NCI-H1436 treated with DMSO at 0.1 percent for 48 hours (cell line): Measurements from ENCODE around the gene SYTL4.
A peak's percentile ranks its signal among the peaks of the same experiment; 100 is the strongest.

Experiments
- DNase-seq: peaks from one replicate; lab custom pipeline; 2025; lab: John Stamatoyannopoulos, UW

The SYTL4 gene

DNA sequence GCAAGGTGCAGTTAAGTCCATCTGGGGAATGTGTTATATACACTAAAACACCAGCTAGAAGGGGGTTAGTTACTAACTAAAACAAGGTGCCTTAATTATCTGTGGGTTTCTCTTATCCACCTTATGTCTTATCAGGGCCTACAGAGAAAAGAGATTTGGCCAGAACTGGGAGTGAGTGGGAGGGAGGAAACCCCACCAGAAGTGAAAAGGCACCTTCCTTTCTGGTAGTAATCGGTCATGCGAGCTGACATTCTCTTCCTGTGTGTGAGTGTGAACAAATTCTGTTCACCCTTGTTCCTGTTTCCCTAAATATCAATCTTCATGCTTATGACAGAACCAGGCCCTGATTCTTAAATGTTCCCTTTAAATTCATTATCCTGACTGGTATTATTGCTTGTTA, 44.4 kb downstream of the SYTL4 start:
- DNase-seq, result no peak

DNA sequence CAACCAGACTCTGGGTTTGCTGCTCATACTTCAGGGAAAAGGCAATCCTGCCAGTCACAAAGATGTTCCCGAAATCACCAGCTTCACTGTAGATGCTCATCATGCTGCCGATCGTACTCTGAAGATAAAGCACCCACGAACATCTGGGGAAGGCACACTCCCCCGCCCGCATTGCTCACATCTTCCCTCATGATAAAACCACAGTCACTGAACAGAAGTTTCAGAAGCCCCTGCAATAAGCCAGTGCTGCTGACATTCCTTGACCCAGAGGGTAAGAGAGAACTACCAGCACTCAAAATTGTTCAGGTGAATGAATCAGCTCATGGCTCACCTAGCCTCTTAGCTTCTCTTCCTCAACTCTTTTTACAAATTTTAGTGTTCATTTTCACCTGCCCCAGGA, 44.8 kb downstream of the SYTL4 start:
- DNase-seq, result no peak

DNA sequence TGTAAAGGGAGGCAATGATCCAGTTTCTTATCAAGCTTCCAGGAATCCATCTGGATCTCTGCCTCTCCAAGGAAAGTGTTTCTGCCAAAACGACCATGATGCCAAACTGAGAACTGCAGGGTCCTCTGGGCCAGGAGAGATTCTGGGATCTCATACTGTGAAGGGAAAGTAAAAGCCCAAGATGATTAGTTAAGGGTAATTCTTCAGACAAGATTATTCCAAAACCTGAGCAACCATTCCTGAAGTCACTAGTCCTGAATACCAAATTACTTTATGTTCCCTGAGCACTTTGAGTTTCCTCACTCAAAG, 46.0 kb downstream of the SYTL4 start:
- DNase-seq, result no peak

DNA sequence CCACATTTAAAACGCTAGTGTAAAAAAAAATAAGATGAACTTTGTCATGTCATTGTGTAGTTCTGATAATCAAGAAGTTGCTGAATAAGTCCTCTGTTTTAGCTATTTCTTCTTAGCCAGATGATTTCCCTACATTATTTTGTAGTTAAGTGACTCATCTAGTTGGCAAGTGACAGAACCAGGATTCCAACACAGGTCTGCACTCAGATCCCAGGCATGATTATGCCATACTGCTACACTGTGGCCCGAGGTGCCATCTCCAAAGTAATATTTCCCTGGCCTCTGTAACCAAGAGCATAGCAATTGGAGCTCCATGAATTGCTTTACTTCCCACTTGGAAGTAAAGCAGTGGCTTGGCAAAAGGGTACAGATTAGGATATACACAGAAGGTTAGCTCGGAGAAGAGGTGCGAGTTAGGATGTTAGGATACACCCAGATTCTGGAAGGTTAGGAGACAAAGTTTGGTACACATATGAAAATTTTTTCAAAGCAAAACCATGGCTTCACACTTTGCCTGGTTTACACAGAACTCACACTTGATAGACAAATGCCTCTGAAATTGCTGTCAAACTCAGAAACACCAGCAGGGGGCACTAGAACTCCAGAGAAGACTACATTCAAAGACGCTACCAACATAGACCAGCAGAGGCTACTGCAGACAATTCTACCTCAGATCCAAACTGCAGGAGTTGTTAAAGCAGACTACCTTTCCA, 46.5 kb downstream of the SYTL4 start:
- peak; percentile 34 for DNase-seq

DNA sequence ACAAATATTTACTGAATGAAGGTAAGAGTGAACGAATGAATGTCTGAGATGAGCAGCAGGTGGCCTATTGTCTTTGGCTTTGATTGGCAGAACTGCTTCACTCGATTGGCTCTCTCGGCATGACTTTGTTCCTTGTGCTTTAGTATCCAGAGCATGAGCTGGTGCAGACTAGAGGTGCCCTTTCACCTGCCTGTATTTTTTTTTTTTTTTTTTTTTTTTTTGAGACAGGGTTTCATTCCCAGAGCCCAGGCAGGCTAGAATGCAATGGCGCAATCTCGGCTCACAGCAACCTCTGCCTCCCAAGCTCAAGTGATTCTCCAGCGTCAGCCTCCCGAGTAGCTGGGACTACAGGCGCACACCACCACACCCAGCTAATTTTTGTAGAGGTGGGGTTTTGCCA, 49.0 kb downstream of the SYTL4 start:
- no peak for DNase-seq

DNA sequence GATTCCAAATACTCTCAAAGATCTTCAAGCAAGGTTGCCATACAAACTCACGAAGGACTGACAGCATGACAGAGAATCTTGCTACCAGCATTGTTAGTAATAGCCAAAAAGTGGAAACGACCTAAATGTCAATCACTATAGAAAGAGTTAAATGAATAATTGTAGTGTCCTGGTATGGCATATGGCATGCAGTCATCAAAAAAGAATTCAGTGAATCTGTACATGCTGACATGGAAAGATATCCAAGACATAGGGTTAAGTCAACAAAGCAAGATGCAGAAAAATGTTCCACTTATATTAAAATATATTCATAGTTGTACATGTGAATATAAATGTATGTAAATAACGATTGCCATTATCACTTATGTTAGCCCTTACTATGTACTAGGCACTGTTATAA, 50.3 kb downstream of the SYTL4 start:
- DNase-seq, result no peak

DNA sequence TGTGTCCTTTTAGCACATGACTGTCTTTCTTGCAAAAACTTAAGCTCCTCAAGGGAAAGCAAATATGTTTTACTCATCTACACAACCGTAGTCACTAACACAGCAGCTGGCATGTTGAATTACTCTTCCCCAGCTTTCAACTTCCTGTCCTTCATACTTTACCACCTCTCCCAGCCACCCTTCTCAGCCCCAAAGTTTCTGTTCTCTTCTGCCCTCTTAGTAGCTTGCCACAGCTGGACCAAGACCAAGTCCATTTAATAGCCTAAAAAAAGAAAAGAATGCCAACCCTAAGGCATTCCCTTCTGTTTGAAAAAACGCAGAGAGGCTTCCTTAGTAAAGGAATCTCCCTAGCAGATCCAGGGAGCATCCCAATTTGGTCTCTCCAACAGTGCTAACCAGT, 51.2 kb downstream of the SYTL4 start:
- no peak for DNase-seq

DNA sequence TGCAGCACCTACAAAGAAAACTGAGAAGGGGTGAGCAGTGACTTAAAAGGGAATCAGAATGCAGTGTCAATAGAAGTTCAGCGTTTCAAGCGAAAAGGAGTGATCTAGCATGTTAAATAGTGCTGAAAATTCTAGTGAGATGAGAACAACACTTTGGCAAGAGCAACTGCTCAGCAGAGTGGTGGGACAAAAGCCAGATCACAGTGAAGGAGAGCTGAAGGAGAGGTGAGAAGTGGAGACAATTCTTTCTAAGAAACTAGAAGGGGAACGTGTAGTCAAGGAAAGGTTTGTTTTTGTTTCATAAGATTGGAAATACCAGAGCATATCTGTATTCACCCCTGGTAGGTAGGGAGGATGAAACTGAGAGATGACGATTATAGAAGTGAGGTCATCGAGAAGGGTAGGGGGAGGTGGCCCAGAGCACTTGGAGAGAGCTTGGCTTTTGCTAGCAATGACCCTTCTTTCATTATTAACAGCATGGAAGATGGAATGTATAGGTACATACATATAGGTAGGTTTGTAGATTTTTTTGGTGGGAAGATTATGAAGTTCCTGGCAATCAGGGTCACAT, 54.2 kb downstream of the SYTL4 start:
- no peak for DNase-seq

DNA sequence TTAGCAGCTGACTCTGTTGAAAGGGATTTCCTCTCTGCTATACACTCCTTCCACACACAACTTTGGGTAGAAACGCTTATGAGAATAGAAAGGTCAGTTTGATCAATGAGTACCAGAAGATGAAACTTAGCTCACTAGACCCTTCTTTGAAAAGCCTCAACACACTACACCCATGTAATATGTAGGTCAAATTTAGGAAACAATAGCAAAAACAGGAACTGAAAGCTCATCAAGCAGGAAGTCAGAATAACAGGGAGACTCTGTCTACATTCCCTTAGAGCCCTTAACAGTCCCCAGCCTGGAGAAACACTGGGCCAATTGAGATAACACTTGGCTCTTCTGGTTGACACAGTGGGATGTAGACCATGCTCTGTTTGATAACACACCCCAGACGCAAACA, 57.2 kb downstream of the SYTL4 start:
- no peak for DNase-seq

DNA sequence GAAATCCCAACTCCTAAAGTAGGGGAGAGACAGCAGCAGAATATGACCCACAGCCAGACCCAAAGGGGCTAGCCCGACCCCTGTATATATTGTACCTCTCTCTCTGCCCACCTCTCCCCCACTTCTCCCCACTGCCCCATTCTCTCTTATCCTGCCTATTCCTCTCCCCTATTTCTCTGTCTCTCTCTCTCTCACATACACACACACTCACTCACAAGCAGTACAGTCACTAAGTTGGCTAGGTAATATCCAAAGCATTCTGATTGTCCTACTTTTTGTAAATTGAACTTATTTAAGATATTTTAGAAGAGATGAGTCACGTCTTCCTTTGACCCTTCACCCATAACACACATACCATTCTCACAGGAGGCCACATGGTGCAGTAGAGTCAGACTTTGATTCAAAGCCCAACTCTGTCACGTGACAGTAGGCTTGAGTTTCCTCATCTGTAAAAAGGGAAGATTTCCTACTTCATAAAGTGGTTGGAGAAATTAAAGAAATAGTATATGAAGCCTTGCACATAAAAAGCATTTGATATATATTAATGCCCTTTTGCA, 58.4 kb downstream of the SYTL4 start:
- DNase-seq, result no peak

DNA sequence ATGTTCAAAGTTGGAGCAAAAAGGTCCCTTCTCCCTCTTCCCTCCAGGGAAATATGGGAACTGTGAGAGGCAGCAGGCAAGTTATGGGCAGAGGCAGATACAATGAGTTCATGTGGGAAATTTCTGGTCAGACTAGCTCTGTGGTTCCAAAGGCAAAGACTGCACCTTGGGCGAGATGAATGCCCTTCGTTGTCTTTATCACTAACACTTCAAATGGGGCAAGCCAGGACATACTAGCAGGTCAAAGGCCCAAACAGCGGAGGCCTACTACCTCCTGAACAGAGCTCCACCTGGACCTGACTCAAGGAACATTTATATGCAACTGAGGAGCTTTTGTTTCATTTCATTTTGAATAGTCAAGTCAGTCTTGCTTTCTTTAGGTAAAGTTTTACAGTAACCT, 59.0 kb downstream of the SYTL4 start:
- DNase-seq, result no peak

DNA sequence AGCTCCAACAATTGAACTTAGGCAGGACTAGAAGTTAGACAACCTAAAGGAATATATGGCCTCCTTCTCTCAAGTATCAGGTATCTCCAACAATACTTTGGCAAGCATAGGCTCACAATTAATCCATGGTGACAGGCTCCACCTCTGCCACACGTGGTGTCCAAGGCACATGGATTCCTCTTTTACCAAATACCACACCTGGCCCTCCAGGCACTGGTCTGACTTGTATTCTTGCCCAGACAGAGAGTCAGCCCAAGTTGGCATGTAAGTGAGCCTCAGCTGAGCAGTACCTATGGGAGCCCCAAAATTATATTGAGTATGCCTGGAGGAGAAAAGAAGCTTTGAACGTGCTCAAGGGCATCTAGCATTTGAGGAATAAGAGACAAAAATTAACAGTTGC, 68.3 kb downstream of the SYTL4 start:
- DNase-seq, result no peak

DNA sequence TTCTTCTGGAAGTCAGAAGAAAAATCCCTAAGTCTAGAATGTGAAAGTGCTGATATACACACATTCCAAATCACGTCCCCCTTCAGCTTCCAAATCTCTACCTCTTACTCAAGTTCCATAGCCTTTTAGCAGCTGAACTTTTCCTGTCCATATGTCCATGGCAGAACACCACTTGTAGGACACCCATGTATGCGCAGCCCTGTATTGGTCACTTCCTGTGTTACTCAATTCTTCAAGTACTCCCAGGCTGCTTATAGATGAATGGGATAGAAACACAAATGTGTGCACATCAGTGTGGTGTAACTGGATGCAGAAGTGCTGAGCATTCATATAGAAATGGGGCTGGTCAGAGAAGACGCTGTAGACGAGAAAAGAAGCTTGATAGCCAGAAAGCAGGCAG, 69.1 kb downstream of the SYTL4 start:
- DNase-seq, result no peak

DNA sequence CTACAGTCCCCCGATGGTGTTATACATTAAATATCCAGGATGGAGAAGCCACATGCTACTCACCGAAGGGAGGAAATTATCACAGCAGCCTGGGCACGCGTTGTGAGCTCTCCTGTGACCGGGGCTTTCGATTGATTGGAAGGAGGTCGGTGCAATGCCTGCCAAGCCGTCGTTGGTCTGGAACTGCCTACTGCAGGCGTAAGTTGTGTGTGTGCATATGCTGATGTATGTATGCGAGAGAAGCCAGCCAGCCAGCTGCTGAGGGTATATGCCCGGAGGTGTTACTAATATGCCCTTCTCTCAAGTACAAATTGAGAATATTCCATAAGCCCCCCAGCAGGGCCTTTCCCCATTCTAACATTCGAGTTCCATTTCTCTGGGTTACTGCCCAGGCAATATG, 69.8 kb downstream of the SYTL4 start:
- DNase-seq, result no peak

DNA sequence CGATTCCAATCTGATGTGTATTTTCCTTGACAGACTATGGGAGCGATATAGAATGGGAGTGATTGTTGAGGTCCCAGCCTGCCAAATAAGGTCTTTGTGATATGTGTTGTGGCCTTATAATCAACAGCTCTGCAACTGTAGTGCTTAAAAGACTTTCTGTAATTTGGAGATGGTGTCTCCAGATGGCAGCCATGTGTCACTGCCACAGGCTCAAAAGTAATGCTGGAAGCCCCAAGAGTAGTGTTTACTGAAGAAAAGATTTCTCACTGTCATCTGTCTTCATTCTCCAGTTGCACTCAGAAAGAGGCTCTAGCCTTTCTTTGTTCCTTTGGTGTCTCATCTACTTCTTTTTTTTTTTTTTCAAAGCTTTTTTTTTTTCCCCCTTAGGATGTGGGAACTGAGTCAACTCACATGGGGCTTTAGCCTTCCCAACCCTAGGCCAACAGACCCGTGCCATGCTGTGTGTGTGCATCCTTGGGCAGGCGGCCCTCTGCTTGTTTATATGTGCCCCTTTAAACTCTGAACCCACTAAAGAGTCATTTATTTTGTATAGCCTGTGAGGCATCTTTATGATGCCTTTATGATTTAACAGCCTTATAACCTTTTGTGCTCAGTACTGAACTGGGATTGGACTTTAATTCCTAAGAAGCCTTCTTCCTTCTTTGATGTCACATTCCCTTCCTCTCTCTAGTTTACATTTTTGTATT, 72.3 kb downstream of the SYTL4 start:
- DNase-seq, result no peak

DNA sequence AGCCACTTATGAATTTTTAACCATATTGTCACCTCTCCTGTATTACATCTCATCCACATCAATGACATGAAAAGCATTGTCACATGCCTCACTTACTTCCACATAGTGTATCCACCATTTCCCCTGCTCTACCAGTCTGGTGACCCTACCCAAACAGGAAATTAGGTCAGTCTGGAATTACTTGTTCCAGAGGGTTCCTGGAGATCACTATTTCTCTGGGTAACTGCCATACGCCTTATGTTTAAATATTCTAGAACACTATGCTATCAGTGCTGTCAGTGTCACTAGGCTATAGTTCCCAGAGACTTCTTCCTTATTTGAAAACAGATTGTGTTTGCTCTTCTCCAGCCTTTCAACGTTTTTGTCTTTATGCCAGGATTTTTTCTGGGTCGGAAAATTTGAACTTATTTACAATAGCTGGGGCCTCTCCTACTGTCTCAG, 73.0 kb downstream of the SYTL4 start:
- no peak for DNase-seq

DNA sequence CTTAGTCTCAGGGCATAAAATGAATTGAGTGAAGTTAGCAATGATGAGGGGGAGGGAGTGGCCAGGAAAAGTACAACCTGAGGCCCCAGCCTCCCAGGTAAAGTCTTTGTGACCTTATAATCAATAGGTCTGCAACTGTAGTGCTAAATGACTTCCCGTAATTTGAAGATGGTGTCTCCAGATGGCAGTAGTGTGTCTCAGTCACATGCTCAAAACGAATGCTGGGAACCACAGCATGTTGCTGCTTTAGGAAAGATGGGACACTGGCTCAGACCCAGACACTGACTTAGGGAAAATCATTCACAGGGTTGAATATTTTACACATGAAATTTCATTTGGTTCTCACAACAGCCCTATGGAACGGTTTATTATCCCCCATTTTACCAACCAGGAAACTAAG, 77.7 kb downstream of the SYTL4 start:
- no peak for DNase-seq

DNA sequence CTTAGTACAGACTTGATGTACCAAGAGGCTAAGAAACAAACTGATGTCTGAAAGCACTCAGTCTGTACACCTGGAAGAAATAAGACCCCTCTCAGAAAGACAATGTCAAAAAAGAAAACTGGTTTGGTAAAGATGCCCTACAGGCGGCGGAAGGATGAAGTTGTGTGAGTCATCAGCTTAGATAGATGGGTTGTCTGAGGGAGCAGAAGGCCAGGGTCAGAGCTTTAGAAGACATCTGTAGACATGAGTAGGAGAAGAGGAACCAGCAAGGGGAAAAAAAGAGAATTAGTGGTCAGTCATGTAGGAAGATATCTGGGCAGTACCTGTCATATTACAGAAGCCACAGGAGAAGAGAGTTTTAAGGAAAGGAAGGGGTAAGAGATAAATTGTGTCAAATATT, 79.7 kb downstream of the SYTL4 start:
- DNase-seq, result no peak

DNA sequence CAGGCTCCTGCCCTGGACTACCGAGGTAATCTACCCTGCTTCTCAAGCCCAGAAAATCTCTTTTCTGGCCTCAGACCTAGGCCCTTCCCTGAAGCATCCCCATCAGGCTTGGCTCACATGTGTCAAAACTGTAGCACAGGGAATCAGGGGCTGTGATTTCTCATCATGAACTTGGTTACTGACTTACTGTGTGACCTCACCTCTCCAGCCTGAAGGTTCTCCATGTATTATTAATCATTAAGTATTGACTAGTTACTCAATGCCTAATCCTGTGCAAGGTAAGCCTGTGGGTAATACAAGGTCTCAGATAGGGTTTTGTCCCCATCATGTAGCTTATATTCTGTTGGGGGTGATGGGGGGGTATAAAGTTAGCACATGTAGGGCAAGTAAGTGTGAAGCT, 81.1 kb downstream of the SYTL4 start:
- DNase-seq, result no peak

DNA sequence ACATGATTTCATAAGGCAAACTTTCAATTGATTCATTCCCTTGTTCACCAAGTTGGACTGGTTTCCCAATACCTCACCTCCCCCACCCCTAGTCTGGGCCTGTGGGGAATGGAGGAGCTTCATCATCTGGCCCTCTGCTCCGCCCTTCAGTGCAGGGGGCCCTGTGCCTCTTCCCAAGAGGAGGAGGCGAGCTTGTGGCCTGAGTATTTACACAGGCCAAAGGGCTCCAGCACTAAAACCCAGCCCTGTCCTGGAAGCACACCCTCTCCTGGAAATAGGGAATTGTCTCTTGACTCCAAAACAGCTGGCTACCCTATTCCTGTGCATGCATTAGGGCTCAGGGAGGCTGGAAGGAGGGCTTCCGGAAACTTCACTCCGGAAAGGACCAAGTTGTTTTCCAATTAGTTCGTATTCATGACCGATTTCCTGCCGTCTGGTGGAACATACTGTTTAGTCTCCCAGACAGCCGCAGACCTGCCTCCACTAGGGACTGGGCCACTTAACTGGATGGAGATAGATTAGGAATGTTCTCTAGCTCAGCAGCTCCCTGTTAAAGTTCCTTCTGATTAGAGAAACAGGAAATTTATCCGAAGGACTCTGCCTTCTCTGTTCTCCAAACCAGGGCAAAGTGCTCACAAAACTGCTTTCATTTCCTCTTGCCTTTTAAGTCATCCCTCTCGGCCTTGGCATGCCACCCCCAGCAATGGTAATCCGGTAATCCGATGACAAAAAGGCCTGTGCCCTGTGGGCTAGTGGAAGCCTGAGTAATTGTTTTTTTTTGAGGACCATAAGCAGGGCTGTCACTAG, 82.2 kb downstream of the SYTL4 start:
- DNase-seq, result no peak

DNA sequence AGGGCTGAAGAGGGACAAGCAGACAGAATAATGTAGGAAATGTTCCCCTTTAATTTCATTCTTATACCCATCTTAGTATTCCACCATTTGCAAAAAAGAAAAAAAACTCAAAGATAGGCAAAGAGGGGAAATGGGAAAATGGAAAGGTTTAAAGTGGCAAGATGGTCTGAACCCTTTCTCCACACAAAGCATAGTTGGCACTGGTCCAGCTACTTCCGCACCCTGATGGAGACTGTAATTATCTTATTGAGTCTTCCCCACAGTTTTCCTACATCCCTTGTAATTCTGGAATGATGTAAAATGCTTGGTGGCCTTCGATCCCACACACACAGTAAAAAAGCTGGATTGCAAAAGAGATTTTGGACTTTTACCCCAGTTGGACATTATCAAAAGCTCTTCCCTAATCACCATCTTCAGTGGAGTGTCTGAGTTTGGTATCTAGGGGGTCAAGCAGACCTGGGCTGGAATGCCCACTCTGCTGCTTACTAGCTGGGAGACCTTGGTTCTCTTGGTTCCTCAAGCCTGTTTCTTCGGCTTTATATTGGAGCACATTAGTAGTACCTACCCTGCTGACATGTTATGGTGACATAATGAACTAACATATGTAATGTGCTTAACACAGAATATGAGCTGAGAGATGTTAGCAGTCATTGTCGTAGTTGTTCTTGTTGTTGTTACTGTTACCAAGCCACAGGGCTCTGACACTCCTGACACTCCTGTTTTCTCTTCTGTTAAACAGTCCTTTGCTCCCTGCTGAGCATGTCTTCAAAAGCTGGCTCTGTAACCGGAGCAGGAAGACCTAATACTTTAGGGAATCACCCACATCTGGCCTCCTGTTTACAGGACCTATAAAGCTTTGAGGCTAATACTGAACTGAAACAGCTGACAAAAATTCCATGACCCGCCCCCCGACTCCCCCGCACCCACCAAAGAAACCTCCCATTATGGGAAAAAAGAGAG, 83.2 kb downstream of the SYTL4 start:
- DNase-seq, result no peak
